ENCODE measurements around the gene AAK1. TPM values are rescaled to one million over a fixed set of nuclear protein-coding genes. Genes with fewer than 3 reads are reported as not detected.
"Not testable (repeated sequence)": the region's sequence is repeated elsewhere in the genome, so short reads cannot be mapped to it uniquely, and the experiment has no call there.

Gene AAK1
- total RNA-seq, 4 donors from 2014 or later = 15.5 to 28.1 (median 24.4) TPM

DNA sequence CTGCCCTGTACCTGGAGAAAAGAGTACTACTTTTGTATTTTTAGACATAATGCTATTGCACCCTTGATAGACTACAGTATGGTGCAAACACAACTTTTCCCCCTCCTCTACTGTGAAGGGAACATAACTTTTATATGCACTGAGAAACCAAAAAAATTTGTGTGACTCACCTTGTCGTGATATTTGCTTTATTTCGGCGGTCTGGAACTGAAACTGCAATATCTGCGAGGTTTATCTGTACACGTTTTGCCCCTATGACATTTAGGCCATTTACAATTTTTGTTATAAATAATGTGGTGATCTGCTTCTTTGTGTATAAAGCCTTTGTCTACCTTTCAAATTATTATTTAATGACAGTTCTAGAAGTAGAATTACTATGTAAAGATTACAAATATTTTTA lies 34.4 kb upstream of the AAK1 start:
- DNase-seq (ENCODE audit: low spot score in 2 of 2) = no peak
- 95 to 96% methylated on average over 5 of the region's 5 CpGs for WGBS, 2 donors
- TF ChIP-seq POLR2A (IDR thresholded peaks at IDR 0.05) (no peak), CTCF (IDR thresholded peaks at IDR 0.05) (no peak)
- intact Hi-C loops (cut with DNase I; ENCODE audit: low total_unique reads) = no loop called here
- H3K4me3 ChIP-seq (ENCODE audit: low read depth, poor library complexity, severe bottlenecking) = no peak overlapping the region

DNA sequence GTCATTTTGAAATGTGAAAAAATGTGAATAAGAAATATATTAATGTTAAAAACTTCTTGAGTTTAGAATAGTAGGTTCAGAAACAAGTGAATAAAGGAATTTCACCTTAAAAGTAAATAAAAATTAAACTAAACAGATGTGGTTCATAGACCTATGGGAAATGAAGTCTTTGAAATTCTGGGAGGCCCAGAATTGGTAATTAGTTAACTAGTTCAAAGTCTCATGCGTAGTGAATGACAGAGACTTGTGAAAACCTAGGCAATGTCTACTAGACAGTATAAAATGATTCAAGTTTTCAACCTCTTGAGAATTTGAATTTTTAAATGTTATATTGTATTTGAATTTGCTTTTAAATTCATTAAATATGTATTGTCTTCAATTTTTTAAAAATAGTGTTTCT lies 32.6 kb upstream of the AAK1 start:
- intact Hi-C loops (cut with DNase I; ENCODE audit: low total_unique reads) = no loop called here
- H3K4me3 ChIP-seq (ENCODE audit: low read depth, poor library complexity, severe bottlenecking) = no peak overlapping the region
- WGBS, 2 donors = 98 to 100% methylated on average over 1 of the region's 1 CpG
- no peak for DNase-seq (ENCODE audit: low spot score in 2 of 2)
- TF ChIP-seq POLR2A (IDR thresholded peaks at IDR 0.05) (no peak), CTCF (IDR thresholded peaks at IDR 0.05) (no peak)

- DNase-seq (ENCODE audit: low spot score in 2 of 2) = no peak
- TF ChIP-seq POLR2A (IDR thresholded peaks at IDR 0.05) (no peak), CTCF (IDR thresholded peaks at IDR 0.05) (no peak)
- no peak overlapping the region for H3K4me3 ChIP-seq (ENCODE audit: low read depth, poor library complexity, severe bottlenecking)
- 56 to 75% methylated on average over 2 of the region's 2 CpGs for WGBS, 2 donors
- intact Hi-C loops (cut with DNase I; ENCODE audit: low total_unique reads) = no loop called here
These were observed 30.8 kb upstream of the AAK1 start for GRCh38 chr2:69674316-69674670.

DNA sequence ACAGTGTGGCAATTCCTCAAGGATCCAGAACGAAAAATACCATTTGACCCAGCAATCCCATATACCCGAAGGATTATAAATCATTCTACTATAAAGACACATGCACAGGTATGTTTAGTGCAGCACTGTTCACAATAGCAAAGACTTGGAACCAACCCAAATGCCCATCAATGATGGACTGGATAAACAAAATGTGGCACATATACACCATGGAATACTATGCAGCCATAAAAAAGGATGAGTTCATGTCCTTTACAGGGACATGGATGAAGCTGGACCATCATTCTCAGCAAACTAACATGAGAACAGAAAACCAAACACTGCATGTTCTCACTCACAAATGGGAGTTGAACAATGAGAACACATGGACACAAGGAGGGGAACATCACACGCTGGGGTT lies 29.6 kb upstream of the AAK1 start:
- H3K4me3 ChIP-seq (ENCODE audit: low read depth, poor library complexity, severe bottlenecking); DNase-seq (ENCODE audit: low spot score in 2 of 2); intact Hi-C loops (cut with DNase I; ENCODE audit: low total_unique reads): not testable (repeated sequence)
- 95 to 96% methylated on average over 3 of the region's 3 CpGs for WGBS, 2 donors

DNA sequence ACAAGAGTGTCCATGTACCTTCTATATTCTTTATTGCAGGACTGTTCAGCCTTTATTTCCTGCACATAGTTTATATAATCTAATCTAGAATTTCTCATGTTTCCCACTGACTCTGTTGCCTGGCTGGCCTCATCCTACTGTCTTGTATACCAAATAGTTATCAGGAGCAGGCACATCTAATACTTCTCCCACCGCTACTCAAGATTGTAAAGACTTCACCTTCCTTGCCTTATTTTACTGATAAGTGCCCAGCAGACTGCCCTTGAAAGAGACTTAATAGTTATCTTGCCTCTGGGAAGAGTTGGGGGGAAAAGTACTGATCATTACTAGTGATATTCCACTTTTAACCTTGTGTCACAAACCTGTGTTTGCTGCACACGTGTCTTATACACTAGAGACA lies 26.1 kb upstream of the AAK1 start:
- WGBS, 2 donors = 88 to 95% methylated on average over 2 of the region's 2 CpGs
- no peak for DNase-seq (ENCODE audit: low spot score in 2 of 2)
- no peak for TF ChIP-seq POLR2A (IDR thresholded peaks at IDR 0.05)
- TF ChIP-seq CTCF (IDR thresholded peaks at IDR 0.05) = no peak
- intact Hi-C loops (cut with DNase I; ENCODE audit: low total_unique reads) = no loop called here
- no peak overlapping the region for H3K4me3 ChIP-seq (ENCODE audit: low read depth, poor library complexity, severe bottlenecking)

DNA sequence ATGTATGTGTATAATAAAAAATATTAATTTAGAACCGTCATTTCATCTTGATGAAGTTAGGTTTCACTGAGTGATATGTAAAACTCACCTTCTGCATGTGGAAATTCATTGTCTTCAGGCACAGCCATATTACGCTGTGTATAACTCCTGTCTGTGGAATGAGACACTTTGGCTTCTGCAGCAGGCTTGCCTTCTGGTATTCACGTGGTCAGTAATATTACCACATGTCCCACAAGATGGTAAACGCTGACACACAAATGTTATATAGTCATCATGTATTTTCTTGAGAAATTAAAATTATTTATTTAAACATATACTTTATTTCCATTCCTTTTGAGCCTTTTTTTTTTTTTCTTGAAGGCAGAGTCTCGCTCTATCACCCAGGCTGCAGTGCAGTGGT lies 25.1 kb upstream of the AAK1 start:
- intact Hi-C loops (cut with DNase I; ENCODE audit: low total_unique reads) = no loop called here
- 84 to 85% methylated on average over 5 of the region's 5 CpGs for WGBS, 2 donors
- no peak for DNase-seq (ENCODE audit: low spot score in 2 of 2)
- H3K4me3 ChIP-seq (ENCODE audit: low read depth, poor library complexity, severe bottlenecking) = no peak overlapping the region
- TF ChIP-seq CTCF (IDR thresholded peaks at IDR 0.05) (no peak), POLR2A (IDR thresholded peaks at IDR 0.05) (no peak)

Measured in lower leg skin (tissue), 4 donors.